A673 (cell line): ENCODE data around the gene BMP8B. TPM values are rescaled to one million over a fixed set of nuclear protein-coding genes. Genes with fewer than 3 reads are reported as not detected.

ENCODE experiments used
- BruUV-seq: library from RNA; stranded (reverse); fragments of 400-500 nt; replicated peaks from 2 replicates; lab custom pipeline; 2021; lab: Mats Ljungman, UMichigan
- CTCF ChIA-PET: fragments of 300-600 bp; sonication (Branson Sonifier 250); formaldehyde crosslinking; loops from one replicate; lab custom pipeline; 2022; ENCODE audit warnings: antibody characterized with exemption; lab: Charles Lee
- POLR2A ChIA-PET: fragments of 300-600 bp; sonication (Branson Sonifier 250); formaldehyde crosslinking; loops from one replicate; lab custom pipeline; 2022; ENCODE audit warnings: antibody characterized with exemption; ENCODE audit not compliant: low non-redundant PET; lab: Charles Lee
- DNase-seq: peaks from one replicate; pipeline ENCODE4 v3.0.0-alpha.2; 2015; ENCODE audit warnings: low spot score
- H3K27ac ChIP-seq: fragments of 200-600 bp; sonication (generic); 2 replicates; pipeline ENCODE4 v1.5.1; 2016; ENCODE audit warnings: mixed run types, low read depth, mild to moderate bottlenecking, mixed read lengths, antibody characterized with exemption, low read length; ENCODE audit not compliant: poor library complexity, severe bottlenecking
- H3K27me3 ChIP-seq: fragments of 200-600 bp; sonication (generic); replicated peaks from 2 replicates; pipeline ENCODE4 v1.6.1; 2017; ENCODE audit warnings: mixed run types, low read depth, mild to moderate bottlenecking, mixed read lengths, antibody characterized with exemption, low read length; ENCODE audit not compliant: insufficient read depth, poor library complexity
- H3K36me3 ChIP-seq: fragments of 200-600 bp; sonication (generic); 2 replicates; pipeline ENCODE4 v1.6.1; 2016; ENCODE audit warnings: mixed run types, mild to moderate bottlenecking, mixed read lengths, antibody characterized with exemption, low read length; ENCODE audit not compliant: insufficient read depth, poor library complexity, severe bottlenecking
- H3K4me1 ChIP-seq: fragments of 200-600 bp; sonication (generic); 2 replicates; pipeline ENCODE4 v1.6.1; 2017; ENCODE audit warnings: mixed run types, mild to moderate bottlenecking, mixed read lengths, antibody characterized with exemption, low read length; ENCODE audit not compliant: insufficient read depth, poor library complexity, severe bottlenecking
- H3K4me3 ChIP-seq: fragments of 200-600 bp; sonication (generic); 2 replicates; pipeline ENCODE4 v1.5.1; 2016; ENCODE audit warnings: low read depth, mixed run types, mild to moderate bottlenecking, mixed read lengths, low read length; ENCODE audit not compliant: poor library complexity, severe bottlenecking
- H3K9me3 ChIP-seq: fragments of 200-600 bp; sonication (generic); 2 replicates; pipeline ENCODE4 v1.6.1; 2016; ENCODE audit warnings: mixed run types, low read depth, mild to moderate bottlenecking, mixed read lengths, antibody characterized with exemption, low read length; ENCODE audit not compliant: poor library complexity, severe bottlenecking
- CTCF ChIP-seq: fragments of 300-800, 200-600 bp; sonication (generic); conservative IDR thresholded peaks from 2 replicates; pipeline ENCODE4 v1.5.1; 2017; ENCODE audit warnings: low read depth, mild to moderate bottlenecking, antibody characterized with exemption, low read length, moderate library complexity, mixed read lengths
- EZH2 ChIP-seq: fragments of 200-600 bp; sonication (generic); IDR thresholded peaks from 2 replicates; pipeline ENCODE4 v1.6.1; 2017; ENCODE audit warnings: borderline replicate concordance, low read depth, mild to moderate bottlenecking, mixed read lengths, antibody characterized with exemption, low read length; ENCODE audit not compliant: poor library complexity, severe bottlenecking
- intact Hi-C: fragments of 100-400 bp; cut with micrococcal nuclease; formaldehyde crosslinking; loops from one replicate; pipeline ENCODE4 v1.10.0; 2022; ENCODE audit not compliant: unreplicated experiment
- total RNA-seq: library from RNA; stranded (reverse); gene quantifications from 2 replicates; pipeline ENCODE4 v1.2.3, GENCODE V29; 2021

BMP8B gene
- total RNA-seq, 1 experiment from 2014 or later, result 0.06 TPM

GRCh38 chr1:39713557-39713956 lies 75.1 kb downstream of the BMP8B start:
- ChIA-PET CTCF (interaction anchor here (0.5 kb wide), 1 partner anchor 44 kb away, joined by 3 read pairs; no protein-coding TSS in a partner anchor), POLR2A (no interaction called here)
- H3K4me3 ChIP-seq, result no peak overlapping the region
- no peaks in the 10 kb centered on the region for H3K36me3 ChIP-seq
- intact Hi-C loops, result loop anchor here (10.0 kb wide), 1 partner anchor 619 kb away; no protein-coding TSS in a partner anchor
- H3K9me3 ChIP-seq, result no peaks in the 10 kb centered on the region
- H3K27me3 ChIP-seq, result peaks cover 4% of the 10 kb centered on the region
- TF ChIP-seq EZH2, result no peak
- TF ChIP-seq CTCF, result no peak
- H3K4me1 ChIP-seq, result no peaks in the 10 kb centered on the region
- no peak for DNase-seq
- H3K27ac ChIP-seq, result no peak overlapping the region
- BruUV-seq, result no TSS peak

- Histone ChIP-seq H3K27ac (no peak overlapping the region), H3K36me3 (no peaks in the 10 kb centered on the region), H3K4me1 (no peaks in the 10 kb centered on the region), H3K9me3 (no peaks in the 10 kb centered on the region), H3K4me3 (no peak overlapping the region), H3K27me3 (no peaks in the 10 kb centered on the region)
- TF ChIP-seq CTCF (no peak), EZH2 (no peak)
- BruUV-seq, result no TSS peak
- ChIA-PET CTCF (no interaction called here), POLR2A (no interaction called here)
- intact Hi-C loops, result loop anchor here (10.0 kb wide), 1 partner anchor 617 kb away; no protein-coding TSS in a partner anchor
- no peak for DNase-seq
These were observed 76.7 kb downstream of the BMP8B start for GRCh38 chr1:39711966-39712340.

GRCh38 chr1:39711104-39711965 lies 77.3 kb downstream of the BMP8B start:
- TF ChIP-seq EZH2 (no peak), CTCF (no peak)
- no peak for DNase-seq
- Histone ChIP-seq H3K4me3 (no peak overlapping the region), H3K4me1 (no peaks in the 10 kb centered on the region), H3K27ac (no peak overlapping the region), H3K27me3 (no peaks in the 10 kb centered on the region), H3K36me3 (no peaks in the 10 kb centered on the region), H3K9me3 (no peaks in the 10 kb centered on the region)
- intact Hi-C loops, result loop anchor here (10.0 kb wide), 1 partner anchor 617 kb away; no protein-coding TSS in a partner anchor
- ChIA-PET CTCF (no interaction called here), POLR2A (no interaction called here)
- no TSS peak for BruUV-seq
